ENCODE data around the gene SMYD2. TPM values are rescaled to one million over a fixed set of nuclear protein-coding genes. Genes with fewer than 3 reads are reported as not detected.

SMYD2 gene
- total and polyA plus RNA-seq, 2 of the 8 experiments (the other 6 are each of a cell fraction or from before 2014, with no cell fraction given), result 3.0 to 5.2 TPM

DNA sequence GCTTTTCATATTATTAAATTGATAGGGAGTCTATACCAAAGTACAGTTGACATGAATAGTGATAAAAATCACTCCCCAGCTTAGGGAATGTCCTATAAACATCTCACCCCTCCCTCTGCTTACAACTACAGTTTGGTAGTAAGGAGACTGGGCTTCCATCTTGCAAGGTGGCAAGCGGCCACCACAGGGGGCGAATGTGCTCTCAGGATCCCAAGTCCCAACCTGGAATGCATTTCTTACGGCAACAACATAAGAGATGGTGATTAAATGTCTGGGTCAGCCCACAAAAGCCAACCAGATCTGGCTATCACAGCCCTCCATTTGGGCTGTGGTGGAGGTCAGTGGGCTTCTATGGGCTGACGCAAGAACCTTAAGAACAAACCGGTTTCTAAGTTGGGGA is 68.0 kb downstream of the SMYD2 start:
- Histone ChIP-seq H3K79me2 (ENCODE audit: control insufficient read depth in 1 of 2, insufficient read depth in 2 of 2, low read length in 2 of 2) (no peaks in the 10 kb centered on the region), H3K27ac (ENCODE audit: low read depth, low read length) (no peak overlapping the region), H3K4ac (replicated peaks; ENCODE audit: insufficient read length, low read depth, low read length) (no peak overlapping the region), H3K4me1 (replicated peaks in 1 of 4; ENCODE audit: control insufficient read depth in 3 of 4, insufficient read depth in 4 of 4, low read length in 3 of 4) (peaks cover 3 to 11% (median 4%) of the 10 kb centered on the region in 4 experiments; a peak in 6 of 7 replicates), H4K91ac (replicated peaks; ENCODE audit: insufficient read length, low read length) (no peak overlapping the region), H3K79me1 (ENCODE audit: low read depth, low read length) (no peaks in the 10 kb centered on the region), H4K20me1 (replicated peaks in 1 of 2; ENCODE audit: control insufficient read depth in 1 of 2, insufficient read depth in 2 of 2, low read length in 2 of 2) (no peaks in the 10 kb centered on the region), H3K4me2 (ENCODE audit: insufficient read depth in 1 of 2, low read depth in 2 of 2, low read length in 2 of 2) (no peak overlapping the region), H3K27me3 (replicated peaks in 1 of 4; ENCODE audit: control insufficient read depth in 3 of 4, extremely low read depth in 1 of 4, insufficient read depth in 3 of 4, low read length in 3 of 4) (no peaks in the 10 kb centered on the region), H2BK15ac (ENCODE audit: low read length) (no peak overlapping the region), H3K9ac (replicated peaks in 1 of 4; ENCODE audit: extremely low read depth in 1 of 4, low read depth in 3 of 4, low read length in 3 of 4) (no peak overlapping the region), H2BK20ac (ENCODE audit: low read length) (no peak overlapping the region), H2BK5ac (ENCODE audit: low read depth, low read length) (no peak overlapping the region), H3K36me3 (ENCODE audit: control insufficient read depth in 2 of 4, insufficient read depth in 4 of 4, low read length in 3 of 4) (peaks cover 0 to 34% (median 14%) of the 10 kb centered on the region in 4 experiments; a peak in 4 of 8 replicates), H3K4me3 (ENCODE audit: extremely low read depth in 1 of 4, insufficient read depth in 2 of 4, low read depth in 3 of 4, low read length in 4 of 4) (no peak overlapping the region), H2BK120ac (replicated peaks; ENCODE audit: low read depth, low read length) (no peak overlapping the region), H4K5ac (ENCODE audit: insufficient read length, low read depth, low read length) (no peak overlapping the region), H2AK5ac (ENCODE audit: low read depth, low read length) (no peak overlapping the region; the same call in 1 of the 2 replicates), H3K23me2 (ENCODE audit: low read depth, low read length) (no peaks in the 10 kb centered on the region), H3K23ac (ENCODE audit: insufficient read length) (no peak overlapping the region), H3K56ac (replicated peaks; ENCODE audit: insufficient read length, low read depth, low read length) (no peak overlapping the region), H2AFZ (ENCODE audit: low read length) (no peak overlapping the region), H4K8ac (ENCODE audit: extremely low read depth, insufficient read depth, low read length) (no peak overlapping the region), H3K18ac (ENCODE audit: extremely low read depth, low read length) (no peak overlapping the region; the same call in 1 of the 2 replicates), H3K14ac (ENCODE audit: insufficient read length) (no peak overlapping the region), H2BK12ac (ENCODE audit: low read depth, low read length) (no peak overlapping the region; the same call in 1 of the 2 replicates), H3K9me3 (ENCODE audit: insufficient read depth in 2 of 2, low read depth in 1 of 2, low read length in 1 of 2) (peaks cover 2 to 3% of the 10 kb centered on the region in 2 experiments; a peak in 2 of 4 replicates)
- CTCF ChIA-PET (ENCODE audit: partially characterized antibody), result interaction anchor here (0.6 to 7.0 kb wide), 5 partner anchors 8 to 245 kb away, joined by 3 to 102 read pairs (median 4); no protein-coding TSS in a partner anchor
- TF ChIP-seq RAD21 (IDR thresholded peaks at IDR 0.05 in 1 of 2, conservative IDR thresholded peaks at IDR 0.05 in 1 of 2; ENCODE audit: low read depth in 2 of 2, low read length in 2 of 2), result 0 out of 4 replicates have a peak, but pooled peaks of 1 of the 2 experiments have one; percentile 1
- no peak for TF ChIP-seq RFX5 (IDR thresholded peaks at IDR 0.05; ENCODE audit: borderline replicate concordance, low read depth, low read length)
- no peak for DNase-seq (ENCODE audit: low read depth in 1 of 2, low spot score in 2 of 2)
- POLR2A ChIA-PET (ENCODE audit: partially characterized antibody), result no interaction called here
- FAIRE-seq, result no peak
- 93% methylated on average over 5 of the region's 5 CpGs; no CpG with 5 or more reads in 1 of the 2 experiments for WGBS, 2 experiments (ENCODE audit: extremely low coverage in 1 of 2, insufficient coverage in 1 of 2, insufficient read length in 1 of 2, insufficient replicate concordance in 2 of 2, low coverage in 1 of 2, low lambda C conversion rate in 2 of 2, missing lambda C conversion rate in 1 of 2)

Measured in H1 (cell line).